HG03571 (cell line): Measurements from ENCODE around the gene PXDC1.
"Not testable (repeated sequence)": the region's sequence is repeated elsewhere in the genome, so short reads cannot be mapped to it uniquely, and the experiment has no call there.

Source experiments
- ATAC-seq: cut with Tn5 transposase; IDR thresholded peaks from one replicate; pipeline ENCODE4 v1.9.1; 2021; ENCODE audit not compliant: unreplicated experiment

Gene PXDC1

GRCh38 chr6:3782876-3783832 lies 31.6 kb upstream of the PXDC1 start:
- ATAC-seq: no peak

- no peak for ATAC-seq
Observed at GRCh38 chr6:3781504-3781903, 30.0 kb upstream of the PXDC1 start.

- ATAC-seq: no peak
Observed at GRCh38 chr6:3779574-3779849, 28.0 kb upstream of the PXDC1 start.

- ATAC-seq: no peak
Observed at GRCh38 chr6:3778701-3779573, 27.4 kb upstream of the PXDC1 start.

GRCh38 chr6:3777730-3778461 lies 26.4 kb upstream of the PXDC1 start:
- ATAC-seq: no peak

- ATAC-seq: no peak
Observed at GRCh38 chr6:3776881-3777507, 25.5 kb upstream of the PXDC1 start.

- ATAC-seq: no peak
Observed at GRCh38 chr6:3775847-3776246, 24.3 kb upstream of the PXDC1 start.

GRCh38 chr6:3775386-3775785 lies 23.9 kb upstream of the PXDC1 start:
- no peak for ATAC-seq

- ATAC-seq: no peak
Observed at GRCh38 chr6:3773678-3774298, 22.3 kb upstream of the PXDC1 start.

GRCh38 chr6:3772127-3772999 lies 20.9 kb upstream of the PXDC1 start:
- ATAC-seq: not testable (repeated sequence)

- ATAC-seq: no peak
Observed at GRCh38 chr6:3771407-3772011, 20.0 kb upstream of the PXDC1 start.

- no peak for ATAC-seq
Observed at GRCh38 chr6:3770023-3770720, 18.7 kb upstream of the PXDC1 start.

GRCh38 chr6:3769610-3770009 lies 18.1 kb upstream of the PXDC1 start:
- no peak for ATAC-seq

GRCh38 chr6:3768502-3768901 lies 17.0 kb upstream of the PXDC1 start:
- no peak for ATAC-seq

- not testable (repeated sequence) for ATAC-seq
Observed at GRCh38 chr6:3767483-3767882, 16.0 kb upstream of the PXDC1 start.

- ATAC-seq: no peak
Observed at GRCh38 chr6:3766214-3766613, 14.7 kb upstream of the PXDC1 start.

GRCh38 chr6:3765415-3765814 lies 13.9 kb upstream of the PXDC1 start:
- ATAC-seq: no peak

GRCh38 chr6:3764516-3765335 lies 13.2 kb upstream of the PXDC1 start:
- ATAC-seq: no peak
